Prostate gland (tissue), 2 donors: ENCODE results near the gene TNP2. TPM values are rescaled to one million over a fixed set of nuclear protein-coding genes. Genes with fewer than 3 reads are reported as not detected.

Experiments
- DNase-seq: peaks from one replicate; pipeline ENCODE4 v3.0.0-alpha.2; 2019; ENCODE audit warnings: low spot score
- H3K27ac ChIP-seq, 2 donors: fragments of 200-600 bp; sonication (generic); 2 replicates each; pipeline ENCODE4 v1.5.1; 2017 to 2019
- H3K27me3 ChIP-seq: fragments of 200-600 bp; sonication (generic); replicated peaks from 2 replicates; pipeline ENCODE4 v1.5.1; 2019; ENCODE audit not compliant: insufficient read depth
- H3K36me3 ChIP-seq, 2 donors: fragments of 200-600 bp; sonication (generic); 1 replicate in 1 of 2; 2 replicates in 1 of 2; pipeline versions ENCODE4 v1.5.1 to v1.8.1; 2017 to 2019
- H3K4me1 ChIP-seq: fragments of 200-600 bp; sonication (generic); replicated peaks from 2 replicates; pipeline ENCODE4 v1.5.1; 2019
- H3K4me3 ChIP-seq, 2 donors: fragments of 200-600 bp; sonication (generic); 2 replicates each; pipeline ENCODE4 v1.5.1; 2017 to 2019
- H3K9me3 ChIP-seq: fragments of 200-600 bp; sonication (generic); 2 replicates; pipeline ENCODE4 v1.5.1; 2017
- POLR2A ChIP-seq: fragments of 450-650 bp; IDR thresholded peaks from one replicate; pipeline ENCODE4 v1.6.1; 2016; ENCODE audit warnings: antibody characterized with exemption, mild to moderate bottlenecking
- POLR2AphosphoS5 ChIP-seq: sonication (generic); formaldehyde crosslinking; IDR thresholded peaks from one replicate; pipeline ENCODE4 v1.6.1; 2017; ENCODE audit warnings: antibody characterized with exemption
- WGBS: methylation state at CpG from one replicate; pipeline ENCODE4 v1.1.5; 2018; 5-methylcytosine and 5-hydroxymethylcytosine counted together
- intact Hi-C: fragments of 100-400 bp; cut with DNase I; formaldehyde crosslinking; loops from one replicate; pipeline ENCODE4 v1.14.2; 2022
- total RNA-seq, 2 donors: library from RNA; depleted of rRNA; stranded (reverse); fragments of >200 nt; gene quantifications; one replicate each; pipeline ENCODE4 v1.1.0, GENCODE V29; 2016
- TF ChIP-seq, protein P1 (sequence below), 4 experiments: fragments of 200-600 bp in 2 of 4; fragments of 450-650 bp in 2 of 4; sonication (generic) in 2 of 4; IDR thresholded peaks; 1 replicate in 3 of 4; 2 replicates in 1 of 4; pipeline ENCODE4 v1.5.1; 2016 to 2019; ENCODE audit warnings: antibody characterized with exemption in 4 of 4, mild to moderate bottlenecking in 2 of 4, moderate library complexity in 2 of 4

The TNP2 gene
- total RNA-seq, 2 donors from 2014 or later = not detected

GRCh38 chr16:11255737-11256660 is 13.1 kb downstream of the TNP2 start, which contains the start of gene SOCS1:
Gene SOCS1 (minus strand): TSS chr16:11256204. CDS start chr16:11255478, 726 bp downstream.
- intact Hi-C loops = loop anchor here (2.0 to 10.0 kb wide), 4 partner anchors 93 to 285 kb away; no protein-coding TSS in a partner anchor

DNA sequence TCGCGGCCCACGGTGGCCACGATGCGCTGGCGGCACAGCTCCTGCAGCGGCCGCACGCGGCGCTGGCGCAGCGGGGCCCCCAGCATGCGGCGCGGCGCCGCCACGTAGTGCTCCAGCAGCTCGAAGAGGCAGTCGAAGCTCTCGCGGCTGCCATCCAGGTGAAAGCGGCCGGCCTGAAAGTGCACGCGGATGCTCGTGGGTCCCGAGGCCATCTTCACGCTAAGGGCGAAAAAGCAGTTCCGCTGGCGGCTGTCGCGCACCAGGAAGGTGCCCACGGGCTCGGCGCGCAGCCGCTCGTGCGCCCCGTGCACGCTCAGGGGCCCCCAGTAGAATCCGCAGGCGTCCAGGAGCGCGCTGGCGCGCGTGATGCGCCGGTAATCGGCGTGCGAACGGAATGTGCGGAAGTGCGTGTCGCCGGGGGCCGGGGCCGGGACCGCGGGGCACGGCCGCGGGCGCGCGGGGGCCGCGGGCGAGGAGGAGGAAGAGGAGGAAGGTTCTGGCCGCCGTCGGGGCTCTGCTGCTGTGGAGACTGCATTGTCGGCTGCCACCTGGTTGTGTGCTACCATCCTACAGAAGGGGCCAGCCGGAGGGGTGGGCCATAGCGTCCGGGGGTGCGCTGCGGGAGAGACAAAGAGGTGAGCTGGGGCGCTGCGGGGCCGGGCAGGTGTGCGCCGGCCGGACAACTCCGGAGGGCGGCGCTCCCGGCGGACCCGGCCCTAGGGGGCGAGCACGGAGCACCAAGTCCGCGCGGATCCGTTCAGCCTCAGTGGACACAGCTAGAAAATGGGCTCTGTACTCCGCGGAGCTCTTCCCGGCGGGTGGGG is 14.0 kb downstream of the TNP2 start:
- no peaks in the 10 kb centered on the region for H3K4me1 ChIP-seq
- no peaks in the 10 kb centered on the region for H3K36me3 ChIP-seq
- under 1% methylated on average over 49 of the region's 105 CpGs for WGBS
- peak; percentile 24 for DNase-seq
- no peaks in the 10 kb centered on the region for H3K27me3 ChIP-seq
- no peak for TF ChIP-seq POLR2A
- TF ChIP-seq POLR2AphosphoS5 = no peak
- TF ChIP-seq, protein P1, sequence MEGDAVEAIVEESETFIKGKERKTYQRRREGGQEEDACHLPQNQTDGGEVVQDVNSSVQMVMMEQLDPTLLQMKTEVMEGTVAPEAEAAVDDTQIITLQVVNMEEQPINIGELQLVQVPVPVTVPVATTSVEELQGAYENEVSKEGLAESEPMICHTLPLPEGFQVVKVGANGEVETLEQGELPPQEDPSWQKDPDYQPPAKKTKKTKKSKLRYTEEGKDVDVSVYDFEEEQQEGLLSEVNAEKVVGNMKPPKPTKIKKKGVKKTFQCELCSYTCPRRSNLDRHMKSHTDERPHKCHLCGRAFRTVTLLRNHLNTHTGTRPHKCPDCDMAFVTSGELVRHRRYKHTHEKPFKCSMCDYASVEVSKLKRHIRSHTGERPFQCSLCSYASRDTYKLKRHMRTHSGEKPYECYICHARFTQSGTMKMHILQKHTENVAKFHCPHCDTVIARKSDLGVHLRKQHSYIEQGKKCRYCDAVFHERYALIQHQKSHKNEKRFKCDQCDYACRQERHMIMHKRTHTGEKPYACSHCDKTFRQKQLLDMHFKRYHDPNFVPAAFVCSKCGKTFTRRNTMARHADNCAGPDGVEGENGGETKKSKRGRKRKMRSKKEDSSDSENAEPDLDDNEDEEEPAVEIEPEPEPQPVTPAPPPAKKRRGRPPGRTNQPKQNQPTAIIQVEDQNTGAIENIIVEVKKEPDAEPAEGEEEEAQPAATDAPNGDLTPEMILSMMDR (IDR thresholded peaks at IDR 0.05) = peak in 1 of 4 experiments; percentile 33
- H3K9me3 ChIP-seq = no peaks in the 10 kb centered on the region
- peak overlapping the region; percentile 98 to 99 for H3K27ac ChIP-seq
- intact Hi-C loops = loop anchor here (2.0 to 10.0 kb wide), 3 partner anchors 94 to 150 kb away; no protein-coding TSS in a partner anchor
- peak overlapping the region; percentile 73 to 93 for H3K4me3 ChIP-seq

More at GRCh38 chr16:11255737-11256660, 13.1 kb downstream of the TNP2 start, which contains the start of gene SOCS1:
- peak within 1 kb of the TSS; percentile 73 to 93 for H3K4me3 ChIP-seq
- H3K27me3 ChIP-seq = no peaks in the 10 kb centered on the region
- WGBS = under 1% methylated on average over 64 of the region's 100 CpGs
- no peaks in the 10 kb centered on the region for H3K36me3 ChIP-seq
- TF ChIP-seq, protein P1 (IDR thresholded peaks at IDR 0.05) = peak; percentile 82 to 97 (median 94)
- peak; percentile 87 for TF ChIP-seq POLR2A
- TF ChIP-seq POLR2AphosphoS5 = peak; percentile 64
- H3K4me1 ChIP-seq = no peaks in the 10 kb centered on the region
- peak; percentile 86 for DNase-seq
- H3K27ac ChIP-seq = peak within 1 kb of the TSS; percentile 98 to 99
- no peaks in the 10 kb centered on the region for H3K9me3 ChIP-seq

DNA sequence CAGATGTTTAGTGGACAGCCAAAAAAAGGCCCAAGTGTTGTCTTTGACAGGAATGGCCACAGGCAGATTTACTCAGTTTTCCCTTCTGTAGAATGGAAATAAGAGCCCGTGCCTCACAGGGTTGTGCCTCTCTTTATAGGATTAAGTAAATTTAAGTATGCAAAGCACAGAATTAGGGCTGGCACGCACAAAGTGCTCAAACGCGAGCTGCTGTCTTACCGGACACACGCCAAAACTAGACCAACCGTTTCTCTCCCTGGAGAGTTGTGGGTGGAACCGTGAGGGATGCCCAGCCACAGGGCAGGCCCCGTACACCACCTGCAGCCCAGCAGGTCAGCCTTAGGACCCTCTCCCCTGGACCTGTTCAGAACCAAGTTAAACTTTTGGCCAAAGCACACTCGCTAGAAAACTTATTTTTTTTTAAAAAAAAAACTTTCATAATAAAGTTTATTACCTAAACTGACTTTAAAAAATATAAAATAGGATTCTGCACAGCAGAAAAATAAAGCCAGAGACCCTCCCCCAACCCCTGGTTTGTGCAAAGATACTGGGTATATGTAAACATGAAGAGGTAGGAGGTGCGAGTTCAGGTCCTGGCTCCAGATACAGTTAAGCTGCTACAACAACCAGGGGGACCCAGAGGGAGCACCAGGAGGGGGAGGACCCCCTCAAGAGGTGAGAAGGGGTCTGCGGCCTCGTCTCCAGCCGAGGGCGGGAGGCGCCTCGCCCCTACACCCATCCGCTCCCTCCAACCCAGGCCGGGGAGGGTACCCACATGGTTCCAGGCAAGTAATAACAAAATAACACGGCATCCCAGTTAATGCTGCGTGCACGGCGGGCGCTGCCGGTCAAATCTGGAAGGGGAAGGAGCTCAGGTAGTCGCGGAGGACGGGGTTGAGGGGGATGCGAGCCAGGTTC is 14.9 kb downstream of the TNP2 start:
- H3K9me3 ChIP-seq = no peaks in the 10 kb centered on the region
- TF ChIP-seq, protein P1 (IDR thresholded peaks at IDR 0.05) = no peak
- TF ChIP-seq POLR2AphosphoS5 (no peak), POLR2A (no peak)
- 35% methylated on average over 29 of the region's 29 CpGs for WGBS
- H3K27me3 ChIP-seq = no peaks in the 10 kb centered on the region
- peak overlapping the region in 1 of 2 donors; percentile 21 for H3K27ac ChIP-seq
- H3K4me1 ChIP-seq = no peaks in the 10 kb centered on the region
- H3K36me3 ChIP-seq = no peaks in the 10 kb centered on the region
- H3K4me3 ChIP-seq = peak overlapping the region; percentile 73 to 93
- intact Hi-C loops = loop anchor here (2.0 to 10.0 kb wide), 3 partner anchors 95 to 149 kb away; no protein-coding TSS in a partner anchor
- DNase-seq = no peak
